GM12874 (cell line): ENCODE results near the gene MRPL19.

ENCODE experiments used
- CTCF ChIP-seq: IDR thresholded peaks from 2 replicates; pipeline ENCODE4 v1.5.1; 2011; ENCODE audit warnings: low read depth, mild to moderate bottlenecking, control low read depth, low read length, moderate library complexity; ENCODE audit not compliant: insufficient read depth

The MRPL19 gene

GRCh38 chr2:75619956-75620740, 26.4 kb upstream of the MRPL19 start:
- no peak for TF ChIP-seq CTCF

- no peak for TF ChIP-seq CTCF
These were observed 25.4 kb upstream of the MRPL19 start for GRCh38 chr2:75621228-75621627.

GRCh38 chr2:75622500-75622899, 24.1 kb upstream of the MRPL19 start:
- TF ChIP-seq CTCF: no peak

DNA sequence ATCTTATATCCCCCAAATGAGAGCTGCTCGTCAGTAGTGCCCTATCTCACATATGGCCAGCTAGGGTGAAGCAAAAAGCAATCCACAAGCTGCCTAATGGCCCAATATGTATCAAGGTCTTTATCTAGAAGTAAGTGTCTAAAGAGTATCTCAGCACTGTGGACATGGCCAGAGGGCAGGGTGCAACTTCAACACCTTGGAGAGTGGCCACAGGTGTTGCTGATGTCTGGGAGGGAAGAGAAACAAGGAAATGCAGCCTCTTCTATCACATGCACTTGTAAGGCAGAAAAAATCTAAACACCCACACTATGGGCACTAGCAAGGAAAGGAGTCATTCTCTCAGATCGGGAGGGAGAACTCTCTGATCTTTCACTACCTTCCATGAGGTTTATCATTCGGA, 23.7 kb upstream of the MRPL19 start:
- no peak for TF ChIP-seq CTCF

- TF ChIP-seq CTCF: peak; percentile 95
These were observed 18.6 kb upstream of the MRPL19 start for GRCh38 chr2:75627902-75628504.

- no peak for TF ChIP-seq CTCF
These were observed 14.4 kb upstream of the MRPL19 start for GRCh38 chr2:75632091-75632701.

DNA sequence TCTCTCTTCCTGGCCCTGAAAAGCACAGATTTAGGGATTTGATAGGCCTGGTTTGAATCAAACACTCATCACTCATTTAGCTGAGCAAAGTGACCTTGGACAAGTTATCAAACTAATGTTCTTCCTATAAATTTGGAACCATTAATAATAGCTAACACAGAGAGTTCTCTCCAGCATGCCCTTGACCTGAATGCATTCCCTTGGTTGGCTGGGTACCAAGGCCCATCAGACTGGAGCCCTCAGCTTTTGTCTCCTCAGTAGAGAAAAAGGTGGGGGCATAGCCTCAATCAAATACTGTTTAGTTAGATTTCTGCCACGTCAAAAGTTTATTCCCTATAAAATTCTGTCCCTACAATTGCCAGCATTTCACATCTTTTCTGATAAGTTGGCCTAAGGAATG, 13.8 kb upstream of the MRPL19 start:
- TF ChIP-seq CTCF: no peak
